ENCODE measurements around the gene GPRC5A.

GPRC5A gene

DNA sequence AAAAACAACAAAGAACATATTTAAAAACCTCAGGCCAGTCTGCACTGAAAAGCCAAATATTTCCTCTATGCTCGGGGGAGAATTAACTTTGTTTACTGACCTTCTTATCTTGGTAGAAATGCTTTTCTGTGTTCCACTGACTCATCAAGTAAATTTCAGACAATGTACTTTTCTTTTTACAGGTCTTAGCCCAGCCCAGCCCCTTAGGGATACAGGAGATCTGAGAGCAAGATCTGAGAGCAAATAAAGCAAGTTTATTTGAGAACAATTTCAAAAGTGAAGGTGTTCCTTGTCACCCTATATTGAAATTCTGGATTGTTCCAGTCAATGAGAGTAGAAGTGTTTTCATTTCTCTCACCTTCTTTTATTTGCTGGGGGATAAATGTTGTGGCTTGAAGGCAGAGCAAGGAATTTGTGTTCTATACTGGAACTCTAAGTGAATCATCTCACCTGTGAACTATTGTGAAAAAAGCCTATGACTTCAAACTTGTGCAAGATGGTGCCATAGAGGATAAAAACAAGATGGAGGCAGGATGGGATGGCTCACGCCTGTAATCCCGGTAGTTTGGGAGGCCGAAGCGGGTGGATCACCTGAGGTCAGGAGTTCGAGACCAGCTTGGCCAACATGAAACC lies 7.9 kb upstream of the GPRC5A start:
- no peak for DNase-seq

- peak; percentile 47 for DNase-seq
These were observed 6.1 kb upstream of the GPRC5A start for GRCh38 chr12:12885096-12885792.

- DNase-seq, result no peak
These were observed 3.9 kb upstream of the GPRC5A start for GRCh38 chr12:12887471-12887870.

DNA sequence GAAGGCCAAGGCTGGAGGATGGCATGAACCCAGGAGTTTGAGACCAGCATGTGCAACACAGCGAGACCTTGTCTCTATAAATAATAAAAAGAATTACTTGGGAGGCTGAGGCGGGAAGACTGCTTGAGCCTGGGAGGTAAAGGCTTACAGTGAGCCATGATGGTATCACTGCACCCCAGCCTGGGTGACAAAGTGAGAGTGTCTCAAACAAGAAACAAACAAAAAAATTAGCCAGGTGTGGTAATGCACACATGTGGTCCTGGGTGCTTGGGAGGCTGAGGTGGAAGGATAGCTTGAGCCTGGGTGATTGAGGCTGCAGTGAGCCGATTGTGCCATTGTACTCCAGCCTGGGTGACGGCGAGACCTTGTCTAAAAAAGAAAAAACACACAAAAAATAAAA lies 1.7 kb upstream of the GPRC5A start:
- DNase-seq, result no peak

DNA sequence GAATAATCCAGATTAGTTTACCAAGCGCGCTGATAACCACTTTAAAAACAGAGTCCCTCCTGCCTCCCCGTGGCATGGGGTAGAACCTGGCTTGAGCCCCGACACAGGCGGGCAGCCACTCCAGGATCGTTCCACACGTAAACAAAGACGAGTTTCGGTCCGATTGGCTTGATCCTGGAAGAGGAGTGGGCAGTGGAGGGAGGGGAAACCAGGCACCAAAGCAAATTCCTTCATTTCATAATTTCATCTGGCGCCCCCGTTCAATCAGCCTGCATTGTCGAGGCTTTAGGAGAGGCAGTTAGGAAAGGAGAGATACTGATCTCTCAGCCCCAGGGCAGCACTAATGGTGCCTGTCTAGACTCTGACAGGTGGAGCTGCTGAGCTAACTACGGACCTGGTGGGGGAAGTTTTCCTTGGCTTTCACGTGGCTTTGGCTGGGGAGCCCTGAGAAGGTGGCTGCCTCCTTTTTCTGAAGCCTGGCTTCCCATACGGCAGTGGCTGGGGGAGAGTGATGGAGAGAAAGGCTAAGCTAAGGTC lies 751 bp upstream of the GPRC5A start:
- no peak for DNase-seq

- no peak for DNase-seq
These were observed 556 bp downstream of the GPRC5A start for GRCh38 chr12:12891881-12892355.

DNA sequence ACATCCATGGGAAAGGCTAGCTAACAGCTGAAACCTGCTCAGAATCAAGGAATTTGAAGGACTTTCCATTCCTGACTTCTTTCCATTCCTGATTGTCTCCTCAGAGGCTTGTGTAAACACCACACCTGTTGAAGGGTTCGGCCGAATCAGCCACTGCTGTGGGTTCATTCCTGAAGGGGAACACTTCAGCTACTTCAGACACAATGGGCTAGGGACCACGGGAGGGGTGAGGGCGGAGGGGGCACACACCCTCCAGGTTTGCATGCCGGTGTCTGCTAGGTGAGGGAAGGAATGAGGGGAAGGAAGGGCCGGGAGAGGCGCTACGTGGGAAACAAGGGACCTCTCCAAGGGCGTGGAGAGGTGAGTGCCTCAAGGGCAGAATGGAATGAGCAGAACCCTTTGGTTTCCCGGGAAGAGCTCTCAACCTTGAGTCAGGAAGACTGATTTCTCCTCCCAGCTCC lies 1.3 kb downstream of the GPRC5A start:
- DNase-seq, result no peak

DNA sequence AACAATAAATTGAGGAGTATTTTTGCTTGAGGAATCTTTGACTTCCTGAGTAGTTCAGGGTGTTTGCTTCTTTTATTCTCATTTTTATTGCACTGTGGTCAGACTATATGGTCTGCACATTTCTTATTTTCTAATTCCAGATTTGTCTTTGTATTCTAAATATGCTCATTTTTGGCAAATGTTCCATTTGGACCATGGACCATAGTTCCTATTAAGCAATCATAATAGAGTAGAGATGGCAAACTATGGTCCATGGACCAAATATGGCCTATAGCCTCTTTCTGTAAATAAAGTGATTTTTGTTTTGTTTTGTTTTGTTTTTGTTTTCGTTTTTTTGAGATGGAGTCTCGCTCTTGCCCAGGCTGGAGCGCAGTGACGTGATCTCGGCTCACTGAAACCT lies 2.1 kb downstream of the GPRC5A start:
- no peak for DNase-seq

- no peak for DNase-seq
These were observed 4.9 kb downstream of the GPRC5A start for GRCh38 chr12:12896260-12896659.

GRCh38 chr12:12897302-12897701 lies 5.9 kb downstream of the GPRC5A start:
- no peak for DNase-seq

- no peak for DNase-seq
These were observed 6.9 kb downstream of the GPRC5A start for GRCh38 chr12:12898136-12898717.

DNA sequence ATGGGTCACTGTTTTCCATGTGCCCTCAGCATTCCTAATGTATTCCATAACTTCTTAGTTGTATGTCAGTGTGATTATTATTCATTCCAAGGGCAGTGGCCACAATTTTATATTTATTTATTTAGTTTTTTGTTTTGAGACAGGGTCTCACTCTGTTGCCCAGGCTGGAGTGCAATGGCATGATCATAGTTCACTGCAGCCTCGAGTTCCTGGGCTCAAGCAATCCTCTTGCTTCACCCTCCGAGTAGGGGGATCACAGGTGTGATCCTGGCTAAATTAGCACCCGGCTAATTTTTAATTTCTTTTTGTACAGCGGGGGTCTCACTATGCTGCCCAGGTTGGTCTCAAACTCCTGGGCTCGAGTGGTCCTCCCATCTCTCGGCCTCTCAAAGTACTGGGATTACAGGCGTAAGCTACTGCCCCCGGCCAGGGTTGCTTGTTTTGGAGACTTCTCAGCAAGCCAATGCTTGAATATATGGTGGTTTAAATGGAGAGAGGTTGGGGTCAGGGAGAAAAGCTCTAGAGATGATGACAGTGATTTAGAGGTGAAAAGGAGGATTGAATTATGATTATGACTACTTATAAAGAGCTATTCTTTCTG lies 7.6 kb downstream of the GPRC5A start:
- no peak for DNase-seq

DNA sequence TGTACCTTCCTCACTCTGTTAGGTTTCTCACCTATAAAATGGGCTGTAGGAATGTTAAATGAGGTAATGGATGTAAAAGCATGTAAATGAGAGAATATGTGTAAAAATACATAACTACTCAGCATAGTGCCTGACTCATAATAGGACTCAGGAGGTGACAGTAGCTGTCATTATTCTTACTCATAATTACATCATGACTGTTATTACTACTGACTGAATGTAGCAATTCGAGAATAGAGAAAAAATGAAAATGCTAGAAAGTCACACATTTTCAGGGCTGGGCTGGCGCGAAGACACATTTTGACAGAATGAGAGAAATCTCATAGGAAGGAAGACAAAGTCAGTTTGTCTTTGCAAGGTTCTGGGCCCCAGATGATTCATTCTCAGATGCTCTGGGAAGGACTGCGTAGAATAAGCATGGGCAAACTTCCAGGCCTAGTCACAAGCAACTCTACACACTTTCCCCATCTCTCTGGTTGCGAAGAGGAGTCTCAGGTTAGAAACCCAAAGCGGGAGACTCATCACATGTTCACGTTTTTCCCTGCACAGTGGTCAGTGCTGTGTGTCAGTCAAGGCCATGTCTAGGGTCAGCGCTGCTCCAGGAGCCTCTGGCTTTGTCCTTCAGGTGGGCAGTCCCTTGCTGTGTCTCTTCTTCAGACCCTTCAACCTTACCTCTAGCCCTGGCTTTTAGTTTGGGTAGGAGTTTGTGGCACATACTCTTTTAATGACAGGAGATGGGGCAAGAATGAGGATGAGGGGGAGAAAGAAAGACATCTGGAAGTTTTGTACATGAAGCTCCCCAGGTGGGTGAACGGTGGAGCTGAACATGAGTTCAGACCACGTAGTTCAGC lies 8.4 kb downstream of the GPRC5A start:
- DNase-seq, result no peak

DNA sequence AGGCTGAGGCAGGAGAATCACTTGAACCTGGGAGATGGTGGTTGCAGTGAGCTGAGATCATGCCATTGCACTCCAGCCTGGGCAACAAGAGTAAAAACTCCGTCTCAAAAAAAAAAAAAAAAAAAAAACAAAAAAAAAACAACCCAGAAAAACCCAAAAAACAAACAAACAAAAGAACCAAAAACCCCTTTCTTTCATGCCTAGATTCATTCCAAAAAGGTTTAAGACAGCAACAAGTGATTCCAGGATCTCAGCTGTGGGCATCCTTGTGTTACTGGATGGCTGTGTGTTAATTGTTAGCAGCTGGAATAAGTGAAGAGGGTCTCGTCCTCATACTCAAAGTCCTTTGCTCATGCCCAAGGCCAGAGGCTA lies 9.4 kb downstream of the GPRC5A start:
- no peak for DNase-seq

DNA sequence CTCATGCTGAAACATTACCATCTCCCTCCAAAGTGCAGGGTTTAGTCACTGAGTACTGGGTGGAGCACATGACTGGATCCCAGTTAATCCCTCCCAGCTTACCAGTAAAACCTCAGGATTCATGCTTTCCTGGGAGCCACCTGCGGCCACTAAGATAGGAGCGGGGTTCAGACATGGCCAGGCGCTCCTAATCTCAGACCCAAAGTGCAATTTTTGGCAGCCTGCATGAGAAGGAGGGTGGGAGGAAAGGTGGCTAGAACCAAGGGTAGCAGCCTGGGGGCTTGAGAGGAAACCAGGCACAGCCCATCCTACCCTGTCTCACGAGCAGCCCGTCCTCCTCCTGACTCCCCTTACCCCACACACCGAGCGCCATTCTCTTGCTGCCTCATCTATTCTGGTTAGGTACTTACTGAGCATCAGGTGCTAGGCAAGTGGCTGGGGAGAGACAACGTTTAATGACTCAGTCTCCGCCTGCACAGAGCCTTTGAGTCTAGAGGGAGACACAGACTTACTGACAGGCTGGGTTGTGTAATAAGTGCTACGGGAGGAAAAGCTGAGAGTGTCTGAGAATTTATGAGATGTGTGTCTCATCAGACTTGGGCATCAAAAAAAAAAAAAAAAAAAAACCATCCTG lies 9.9 kb downstream of the GPRC5A start:
- no peak for DNase-seq

- no peak for DNase-seq
These were observed 10.7 kb downstream of the GPRC5A start for GRCh38 chr12:12902036-12902435.

GRCh38 chr12:12903642-12904609 lies 12.6 kb downstream of the GPRC5A start:
- no peak for DNase-seq

DNA sequence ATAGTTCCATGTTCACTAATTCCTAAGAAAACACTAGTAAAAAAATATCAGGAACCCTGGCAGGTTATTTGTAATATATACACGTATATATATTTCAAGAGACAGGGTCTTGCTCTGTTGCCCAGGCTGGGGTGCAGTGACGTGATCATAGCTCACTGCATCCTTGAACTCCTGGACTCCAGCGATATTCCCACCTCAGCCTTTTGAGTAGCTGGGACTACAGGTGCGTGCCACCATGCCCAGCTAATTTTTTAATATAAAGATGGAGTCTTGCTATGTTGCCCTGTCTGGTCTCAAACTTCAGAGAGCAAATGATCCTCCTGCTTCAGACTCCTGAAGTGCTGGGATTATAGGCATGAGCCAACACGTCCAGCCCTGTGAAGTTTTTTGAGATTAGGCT lies 16.2 kb downstream of the GPRC5A start:
- DNase-seq, result no peak

GRCh38 chr12:12908252-12908651 lies 16.9 kb downstream of the GPRC5A start:
- DNase-seq, result no peak

DNA sequence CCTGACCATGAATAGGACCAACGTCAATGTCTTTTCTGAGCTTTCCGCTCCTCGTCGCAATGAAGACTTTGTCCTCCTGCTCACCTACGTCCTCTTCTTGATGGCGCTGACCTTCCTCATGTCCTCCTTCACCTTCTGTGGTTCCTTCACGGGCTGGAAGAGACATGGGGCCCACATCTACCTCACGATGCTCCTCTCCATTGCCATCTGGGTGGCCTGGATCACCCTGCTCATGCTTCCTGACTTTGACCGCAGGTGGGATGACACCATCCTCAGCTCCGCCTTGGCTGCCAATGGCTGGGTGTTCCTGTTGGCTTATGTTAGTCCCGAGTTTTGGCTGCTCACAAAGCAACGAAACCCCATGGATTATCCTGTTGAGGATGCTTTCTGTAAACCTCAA lies 17.3 kb downstream of the GPRC5A start:
- no peak for DNase-seq
